ENCODE measurements around the gene NODAL.

- TF ChIP-seq EZH2phosphoT487 (IDR thresholded peaks at IDR 0.05; ENCODE audit: insufficient read depth, low read depth) (no peak), EZH2 (IDR thresholded peaks at IDR 0.05; ENCODE audit: insufficient read depth, poor library complexity, severe bottlenecking) (no peak)
These were observed 45.3 kb downstream of the NODAL start for GRCh38 chr10:70396140-70396539.

All from GM23248 (cell line).